ENCODE data around the gene SMTNL2.

GRCh38 chr17:4596636-4597380 lies 12.5 kb downstream of the SMTNL2 start:
- TF ChIP-seq POLR2A (IDR thresholded peaks at IDR 0.05) (no peak), CTCF (IDR thresholded peaks at IDR 0.05) (no peak)
